ENCODE measurements around the gene A2ML1.

DNA sequence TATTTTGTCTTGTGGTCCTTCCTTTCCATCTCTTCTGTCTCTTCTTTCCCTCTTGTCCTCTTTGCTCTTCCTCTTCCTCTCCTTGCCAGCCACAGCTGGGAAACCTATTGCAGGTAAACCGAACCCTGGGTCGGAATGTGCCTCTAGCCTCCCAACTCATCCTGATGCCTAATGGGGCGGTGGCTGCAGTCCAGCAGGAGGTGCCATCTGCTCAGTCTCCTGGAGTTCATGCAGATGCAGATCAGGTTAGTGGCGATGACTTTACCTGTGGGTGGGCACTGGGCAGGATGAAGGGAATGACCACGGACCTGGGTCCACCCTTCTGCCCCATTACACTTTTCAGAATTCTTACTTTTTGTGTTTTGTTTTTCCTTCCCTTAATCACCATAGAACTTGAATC lies 100.1 kb downstream of the A2ML1 start:
- TF ChIP-seq, protein P1, sequence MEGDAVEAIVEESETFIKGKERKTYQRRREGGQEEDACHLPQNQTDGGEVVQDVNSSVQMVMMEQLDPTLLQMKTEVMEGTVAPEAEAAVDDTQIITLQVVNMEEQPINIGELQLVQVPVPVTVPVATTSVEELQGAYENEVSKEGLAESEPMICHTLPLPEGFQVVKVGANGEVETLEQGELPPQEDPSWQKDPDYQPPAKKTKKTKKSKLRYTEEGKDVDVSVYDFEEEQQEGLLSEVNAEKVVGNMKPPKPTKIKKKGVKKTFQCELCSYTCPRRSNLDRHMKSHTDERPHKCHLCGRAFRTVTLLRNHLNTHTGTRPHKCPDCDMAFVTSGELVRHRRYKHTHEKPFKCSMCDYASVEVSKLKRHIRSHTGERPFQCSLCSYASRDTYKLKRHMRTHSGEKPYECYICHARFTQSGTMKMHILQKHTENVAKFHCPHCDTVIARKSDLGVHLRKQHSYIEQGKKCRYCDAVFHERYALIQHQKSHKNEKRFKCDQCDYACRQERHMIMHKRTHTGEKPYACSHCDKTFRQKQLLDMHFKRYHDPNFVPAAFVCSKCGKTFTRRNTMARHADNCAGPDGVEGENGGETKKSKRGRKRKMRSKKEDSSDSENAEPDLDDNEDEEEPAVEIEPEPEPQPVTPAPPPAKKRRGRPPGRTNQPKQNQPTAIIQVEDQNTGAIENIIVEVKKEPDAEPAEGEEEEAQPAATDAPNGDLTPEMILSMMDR (IDR thresholded peaks at IDR 0.05) = no peak
- TF ChIP-seq POLR2A (IDR thresholded peaks at IDR 0.05) = no peak
- no peak for TF ChIP-seq POLR2AphosphoS5 (IDR thresholded peaks at IDR 0.05)
